Measurements from ENCODE around the gene PDE5A.

DNA sequence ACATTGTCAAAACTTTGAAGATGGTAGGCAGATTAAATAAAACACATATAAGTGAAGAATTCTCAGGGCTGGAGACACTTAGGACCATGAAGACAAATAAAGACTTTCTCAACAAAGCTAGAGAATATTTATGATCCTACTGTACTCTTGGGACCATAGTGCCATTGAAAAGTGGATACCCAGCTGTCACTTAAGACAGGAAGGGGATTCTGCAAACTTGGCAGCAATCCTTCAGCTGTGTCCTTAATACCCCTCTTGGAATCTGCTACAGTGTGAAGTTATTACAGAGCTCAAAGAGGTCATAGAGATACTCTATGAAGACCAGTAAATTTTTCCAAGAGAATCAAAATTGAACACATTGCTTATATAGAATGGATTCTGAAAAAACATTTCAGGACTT lies 24.3 kb downstream of the PDE5A start:
- no peak for TF ChIP-seq EP300 (conservative IDR thresholded peaks at IDR 0.05; ENCODE audit: poor library complexity, severe bottlenecking)
- TF ChIP-seq, protein P1, sequence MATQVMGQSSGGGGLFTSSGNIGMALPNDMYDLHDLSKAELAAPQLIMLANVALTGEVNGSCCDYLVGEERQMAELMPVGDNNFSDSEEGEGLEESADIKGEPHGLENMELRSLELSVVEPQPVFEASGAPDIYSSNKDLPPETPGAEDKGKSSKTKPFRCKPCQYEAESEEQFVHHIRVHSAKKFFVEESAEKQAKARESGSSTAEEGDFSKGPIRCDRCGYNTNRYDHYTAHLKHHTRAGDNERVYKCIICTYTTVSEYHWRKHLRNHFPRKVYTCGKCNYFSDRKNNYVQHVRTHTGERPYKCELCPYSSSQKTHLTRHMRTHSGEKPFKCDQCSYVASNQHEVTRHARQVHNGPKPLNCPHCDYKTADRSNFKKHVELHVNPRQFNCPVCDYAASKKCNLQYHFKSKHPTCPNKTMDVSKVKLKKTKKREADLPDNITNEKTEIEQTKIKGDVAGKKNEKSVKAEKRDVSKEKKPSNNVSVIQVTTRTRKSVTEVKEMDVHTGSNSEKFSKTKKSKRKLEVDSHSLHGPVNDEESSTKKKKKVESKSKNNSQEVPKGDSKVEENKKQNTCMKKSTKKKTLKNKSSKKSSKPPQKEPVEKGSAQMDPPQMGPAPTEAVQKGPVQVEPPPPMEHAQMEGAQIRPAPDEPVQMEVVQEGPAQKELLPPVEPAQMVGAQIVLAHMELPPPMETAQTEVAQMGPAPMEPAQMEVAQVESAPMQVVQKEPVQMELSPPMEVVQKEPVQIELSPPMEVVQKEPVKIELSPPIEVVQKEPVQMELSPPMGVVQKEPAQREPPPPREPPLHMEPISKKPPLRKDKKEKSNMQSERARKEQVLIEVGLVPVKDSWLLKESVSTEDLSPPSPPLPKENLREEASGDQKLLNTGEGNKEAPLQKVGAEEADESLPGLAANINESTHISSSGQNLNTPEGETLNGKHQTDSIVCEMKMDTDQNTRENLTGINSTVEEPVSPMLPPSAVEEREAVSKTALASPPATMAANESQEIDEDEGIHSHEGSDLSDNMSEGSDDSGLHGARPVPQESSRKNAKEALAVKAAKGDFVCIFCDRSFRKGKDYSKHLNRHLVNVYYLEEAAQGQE (IDR thresholded peaks at IDR 0.05; ENCODE audit: borderline replicate concordance): no peak
- TF ChIP-seq, protein P2, sequence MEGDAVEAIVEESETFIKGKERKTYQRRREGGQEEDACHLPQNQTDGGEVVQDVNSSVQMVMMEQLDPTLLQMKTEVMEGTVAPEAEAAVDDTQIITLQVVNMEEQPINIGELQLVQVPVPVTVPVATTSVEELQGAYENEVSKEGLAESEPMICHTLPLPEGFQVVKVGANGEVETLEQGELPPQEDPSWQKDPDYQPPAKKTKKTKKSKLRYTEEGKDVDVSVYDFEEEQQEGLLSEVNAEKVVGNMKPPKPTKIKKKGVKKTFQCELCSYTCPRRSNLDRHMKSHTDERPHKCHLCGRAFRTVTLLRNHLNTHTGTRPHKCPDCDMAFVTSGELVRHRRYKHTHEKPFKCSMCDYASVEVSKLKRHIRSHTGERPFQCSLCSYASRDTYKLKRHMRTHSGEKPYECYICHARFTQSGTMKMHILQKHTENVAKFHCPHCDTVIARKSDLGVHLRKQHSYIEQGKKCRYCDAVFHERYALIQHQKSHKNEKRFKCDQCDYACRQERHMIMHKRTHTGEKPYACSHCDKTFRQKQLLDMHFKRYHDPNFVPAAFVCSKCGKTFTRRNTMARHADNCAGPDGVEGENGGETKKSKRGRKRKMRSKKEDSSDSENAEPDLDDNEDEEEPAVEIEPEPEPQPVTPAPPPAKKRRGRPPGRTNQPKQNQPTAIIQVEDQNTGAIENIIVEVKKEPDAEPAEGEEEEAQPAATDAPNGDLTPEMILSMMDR (IDR thresholded peaks at IDR 0.05; ENCODE audit: poor library complexity, severe bottlenecking): no peak
- no peak for TF ChIP-seq POLR2AphosphoS5 (IDR thresholded peaks at IDR 0.05)
- TF ChIP-seq EZH2 (IDR thresholded peaks at IDR 0.05; ENCODE audit: borderline replicate concordance, insufficient read depth, low read length, poor library complexity, severe bottlenecking): no peak
